Hepatocyte (in vitro differentiated cells): Measurements from ENCODE around the gene RASGRP2.

Experiments
- EZH2phosphoT487 ChIP-seq: fragments of 200-600 bp; sonication (generic); IDR thresholded peaks from one replicate; pipeline ENCODE4 v1.6.1; 2018; ENCODE audit warnings: antibody characterized with exemption, mild to moderate bottlenecking, low read depth, moderate library complexity; ENCODE audit not compliant: unreplicated experiment, severe bottlenecking
- TF ChIP-seq, protein P1 (sequence below): fragments of 200-600 bp; sonication (generic); IDR thresholded peaks from 2 replicates; pipeline ENCODE4 v1.5.1; 2016; ENCODE audit warnings: antibody characterized with exemption, mild to moderate bottlenecking; ENCODE audit not compliant: poor library complexity

DNA sequence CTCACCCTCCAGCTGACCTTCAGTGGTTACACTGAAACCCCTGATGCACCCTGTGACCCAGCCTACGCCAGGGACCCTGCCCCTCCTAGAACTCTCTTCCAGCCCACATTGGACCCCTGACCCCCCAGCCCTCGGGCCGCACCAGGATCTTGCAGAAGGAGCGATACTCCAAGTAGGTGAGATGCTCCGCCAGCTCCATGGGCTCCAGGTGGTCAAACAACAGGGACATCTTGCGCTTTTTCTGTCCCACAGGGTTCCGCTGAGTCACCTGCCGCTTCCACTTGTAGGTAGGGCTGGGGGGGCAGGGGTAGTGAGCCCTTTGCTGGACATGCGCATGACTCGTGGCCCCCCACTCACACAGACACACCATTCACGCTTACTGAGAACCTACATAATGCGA, 4.1 kb downstream of the RASGRP2 start:
- TF ChIP-seq, protein P1, sequence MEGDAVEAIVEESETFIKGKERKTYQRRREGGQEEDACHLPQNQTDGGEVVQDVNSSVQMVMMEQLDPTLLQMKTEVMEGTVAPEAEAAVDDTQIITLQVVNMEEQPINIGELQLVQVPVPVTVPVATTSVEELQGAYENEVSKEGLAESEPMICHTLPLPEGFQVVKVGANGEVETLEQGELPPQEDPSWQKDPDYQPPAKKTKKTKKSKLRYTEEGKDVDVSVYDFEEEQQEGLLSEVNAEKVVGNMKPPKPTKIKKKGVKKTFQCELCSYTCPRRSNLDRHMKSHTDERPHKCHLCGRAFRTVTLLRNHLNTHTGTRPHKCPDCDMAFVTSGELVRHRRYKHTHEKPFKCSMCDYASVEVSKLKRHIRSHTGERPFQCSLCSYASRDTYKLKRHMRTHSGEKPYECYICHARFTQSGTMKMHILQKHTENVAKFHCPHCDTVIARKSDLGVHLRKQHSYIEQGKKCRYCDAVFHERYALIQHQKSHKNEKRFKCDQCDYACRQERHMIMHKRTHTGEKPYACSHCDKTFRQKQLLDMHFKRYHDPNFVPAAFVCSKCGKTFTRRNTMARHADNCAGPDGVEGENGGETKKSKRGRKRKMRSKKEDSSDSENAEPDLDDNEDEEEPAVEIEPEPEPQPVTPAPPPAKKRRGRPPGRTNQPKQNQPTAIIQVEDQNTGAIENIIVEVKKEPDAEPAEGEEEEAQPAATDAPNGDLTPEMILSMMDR: no peak
- no peak for TF ChIP-seq EZH2phosphoT487
